ENCODE data around the gene CALN1.
"Not testable (repeated sequence)": the region's sequence is repeated elsewhere in the genome, so short reads cannot be mapped to it uniquely, and the experiment has no call there.

The CALN1 gene

DNA sequence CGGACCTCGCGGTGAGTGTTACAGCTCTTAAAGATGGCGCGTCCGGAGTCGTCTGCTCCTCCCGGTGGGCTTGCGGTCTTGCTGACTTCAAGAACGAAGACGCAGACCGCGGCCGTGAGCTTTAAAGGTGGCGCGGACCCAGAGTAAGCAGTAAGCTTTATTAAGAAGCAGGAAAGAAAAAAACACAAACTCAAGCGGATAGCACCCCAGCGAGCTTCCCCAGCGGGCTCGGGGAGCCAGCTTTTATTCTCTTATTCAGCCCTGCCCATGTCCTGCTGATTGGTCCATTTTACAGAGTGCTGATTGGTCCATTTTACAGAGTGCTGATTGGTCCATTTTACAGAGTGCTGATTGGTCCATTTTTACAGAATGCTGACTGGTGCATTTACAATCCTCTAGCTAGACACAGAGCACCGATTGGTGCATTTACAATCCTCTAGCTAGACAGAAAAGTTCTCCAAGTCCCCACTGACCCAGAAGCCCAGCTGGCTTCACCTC is at the start of gene CALN1:
TSS of gene CALN1 (minus strand) at position 218 of the 498 bp plus-strand sequence.
- not testable (repeated sequence) for DNase-seq

DNA sequence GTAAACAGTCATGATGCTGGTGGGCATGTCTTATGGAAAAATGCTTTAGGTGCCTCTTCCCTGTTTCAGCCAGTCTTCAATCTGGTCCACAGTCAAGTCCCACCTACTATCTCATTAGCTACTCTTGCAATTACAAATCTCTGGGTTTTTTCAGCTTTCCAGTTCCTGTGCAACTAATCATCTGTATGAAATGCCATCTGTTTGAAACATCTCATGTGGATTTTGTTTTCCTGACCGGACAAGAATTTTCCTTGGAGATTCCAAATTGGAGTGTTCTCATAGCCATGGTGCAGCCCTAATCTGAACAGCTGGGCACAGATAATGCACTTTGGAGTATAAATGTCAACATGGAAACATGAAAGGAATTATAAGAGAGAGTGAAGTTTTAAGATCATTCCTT is 41.3 kb upstream of the CALN1 start:
- DNase-seq, result no peak

DNA sequence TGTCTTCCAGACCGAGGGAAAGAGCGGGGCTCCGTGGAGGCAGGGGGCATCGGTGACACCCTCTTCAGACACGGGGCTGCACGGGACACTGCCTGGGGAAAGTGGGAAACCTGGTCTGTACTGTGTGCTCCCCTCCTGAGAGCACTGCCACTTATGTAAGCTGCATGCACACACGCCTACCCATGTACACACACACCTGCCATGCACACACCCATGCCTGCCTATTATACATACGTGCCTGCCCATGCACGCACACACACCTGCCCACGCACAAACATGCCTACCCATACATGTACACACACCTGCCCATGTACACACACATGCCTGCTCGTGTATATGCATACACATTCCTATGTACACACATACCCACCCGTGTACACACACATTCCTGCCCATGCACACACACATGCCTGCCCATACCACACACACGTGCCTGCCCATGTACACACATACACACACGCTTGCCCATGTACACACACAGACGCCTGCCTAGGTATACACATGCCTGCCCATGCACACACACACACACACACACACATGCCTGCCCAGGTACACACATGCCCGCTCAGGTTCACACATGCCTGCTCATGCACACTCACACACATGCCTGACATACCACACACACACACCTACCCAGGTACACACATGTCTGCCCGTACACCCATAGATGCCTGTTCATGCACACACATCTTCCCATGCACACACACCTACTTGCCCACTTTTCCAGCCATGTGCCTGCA is 35.5 kb upstream of the CALN1 start:
- no peak for DNase-seq

DNA sequence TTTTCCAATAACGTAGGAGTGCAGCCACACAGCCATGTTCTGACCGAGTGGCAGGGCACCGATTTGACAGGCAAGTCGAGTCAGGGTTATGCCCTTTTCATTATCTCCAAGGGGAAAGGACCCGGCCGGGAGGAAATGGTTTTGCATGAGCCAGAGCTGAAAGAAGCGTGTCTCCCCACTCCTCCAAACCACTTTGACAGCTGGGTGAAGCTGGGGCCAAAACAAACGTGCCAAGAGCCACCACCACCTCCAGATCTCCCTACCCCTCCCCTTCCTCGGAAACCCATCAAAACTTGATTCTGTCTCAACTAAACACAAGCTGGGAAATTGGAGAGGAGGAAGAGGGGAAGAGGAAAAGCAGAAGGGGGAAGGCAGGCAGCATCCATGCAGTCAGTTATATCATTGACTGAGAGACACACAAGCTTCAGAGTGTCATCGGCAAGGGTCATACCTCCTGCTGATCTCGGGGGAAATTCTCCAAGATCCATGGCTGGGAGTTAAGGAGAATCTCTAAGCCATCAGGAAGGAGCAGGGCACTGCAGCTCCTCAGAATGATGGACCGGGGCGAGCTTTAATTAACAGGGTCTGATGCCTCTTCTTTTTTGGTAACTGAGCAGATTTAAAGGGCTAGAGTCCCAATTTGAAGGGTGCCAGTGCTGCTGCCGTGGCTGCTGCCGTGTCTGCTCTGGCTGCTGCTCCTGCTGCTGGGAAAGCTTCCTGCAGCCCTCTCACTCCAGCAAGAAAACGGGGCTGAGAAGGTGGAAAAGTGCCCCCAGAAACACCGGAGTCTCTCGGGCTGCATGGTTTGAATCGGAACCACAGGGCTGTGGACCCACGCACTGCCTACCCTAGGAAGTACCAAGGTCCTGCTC is 34.7 kb upstream of the CALN1 start:
- no peak for DNase-seq

DNA sequence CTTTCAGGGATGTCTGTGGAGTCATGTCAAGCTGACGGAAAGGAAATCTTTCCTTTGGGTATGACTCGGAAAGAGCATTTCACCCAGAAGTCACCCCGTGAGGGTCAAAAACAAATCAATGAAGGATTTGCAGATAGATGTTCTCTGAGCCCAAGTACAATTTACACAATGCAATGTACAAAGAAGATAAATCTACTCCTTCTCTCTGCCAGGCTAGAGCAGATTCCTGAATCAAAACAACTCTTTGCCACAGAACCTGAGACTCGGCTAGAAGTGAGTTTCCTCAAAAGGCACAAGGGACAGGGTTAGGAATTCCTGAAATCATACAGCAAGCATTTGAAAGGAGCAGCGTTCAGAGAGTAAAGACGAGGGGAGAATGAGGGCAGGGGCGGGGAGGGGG is 34.0 kb upstream of the CALN1 start:
- DNase-seq, result no peak

DNA sequence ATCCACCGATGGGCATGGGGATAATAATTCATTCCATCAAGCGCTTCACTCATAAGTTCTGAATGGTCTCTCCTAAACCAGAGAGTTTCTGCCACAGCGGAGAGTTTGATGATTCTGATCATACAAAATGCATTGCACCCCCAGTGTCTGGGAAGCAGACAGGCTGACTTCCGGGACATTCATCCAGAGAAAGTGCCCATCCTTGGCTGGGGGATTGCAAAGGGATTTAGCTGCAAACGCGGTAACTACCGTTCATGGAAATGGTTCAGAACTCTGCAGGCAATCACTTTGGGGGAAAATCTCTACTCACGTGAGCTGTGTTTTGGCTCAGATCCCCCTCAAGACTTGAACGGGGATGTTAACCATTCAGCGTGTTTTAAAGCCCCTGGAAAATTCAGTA is 33.4 kb upstream of the CALN1 start:
- no peak for DNase-seq

DNA sequence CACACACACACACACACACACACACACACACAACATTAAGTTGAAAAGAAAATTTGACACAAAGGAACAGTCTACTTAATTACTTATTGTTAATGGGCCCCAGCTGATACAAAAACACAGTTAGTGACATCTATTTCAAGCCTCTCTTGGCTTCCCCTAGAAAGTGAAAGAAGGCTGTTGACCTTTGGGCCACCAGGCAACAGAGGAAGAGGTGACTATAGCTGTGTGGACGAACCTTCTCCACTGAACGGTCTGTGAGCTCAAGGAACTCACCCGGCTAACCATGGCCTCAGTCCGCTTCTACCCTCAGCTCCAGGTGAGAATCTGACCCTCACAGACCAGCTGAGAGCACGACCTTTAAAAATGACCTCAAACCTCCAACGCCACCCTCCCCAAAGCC is 32.9 kb upstream of the CALN1 start:
- no peak for DNase-seq

DNA sequence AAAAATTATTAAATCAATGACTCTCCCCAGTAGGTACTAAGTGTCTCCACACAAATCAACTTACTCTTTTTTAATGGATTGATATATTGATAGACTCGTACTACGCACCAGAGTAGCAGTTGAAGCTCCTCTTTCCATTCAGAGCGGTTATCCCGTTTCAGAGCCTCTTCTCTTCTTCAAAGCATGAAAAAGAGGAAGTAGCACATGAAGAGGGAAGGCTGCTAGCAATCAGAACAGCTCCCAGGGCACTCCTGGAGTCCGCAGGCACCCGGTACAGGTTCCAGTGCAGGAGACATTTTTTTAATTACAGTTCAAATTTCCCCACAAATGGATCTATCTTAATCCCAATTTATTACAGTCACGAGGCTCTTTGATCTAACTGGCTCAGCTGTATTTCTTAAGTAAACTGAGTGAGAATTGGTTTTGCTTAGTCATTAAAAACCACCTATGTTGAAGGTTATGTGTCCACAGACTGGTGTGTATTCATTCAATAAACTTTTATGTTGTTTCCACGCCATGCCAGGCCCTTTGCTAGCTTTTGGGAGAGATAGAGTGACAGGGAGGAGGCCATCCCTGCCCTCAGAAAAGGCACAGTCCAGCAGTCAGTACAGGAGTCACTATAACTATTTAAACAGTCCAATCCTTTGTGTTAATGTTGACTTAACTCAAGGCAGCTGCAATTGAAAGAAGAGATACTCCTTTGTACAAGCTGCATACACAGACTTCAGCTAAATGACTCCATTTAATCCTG is 32.1 kb upstream of the CALN1 start:
- no peak for DNase-seq

DNA sequence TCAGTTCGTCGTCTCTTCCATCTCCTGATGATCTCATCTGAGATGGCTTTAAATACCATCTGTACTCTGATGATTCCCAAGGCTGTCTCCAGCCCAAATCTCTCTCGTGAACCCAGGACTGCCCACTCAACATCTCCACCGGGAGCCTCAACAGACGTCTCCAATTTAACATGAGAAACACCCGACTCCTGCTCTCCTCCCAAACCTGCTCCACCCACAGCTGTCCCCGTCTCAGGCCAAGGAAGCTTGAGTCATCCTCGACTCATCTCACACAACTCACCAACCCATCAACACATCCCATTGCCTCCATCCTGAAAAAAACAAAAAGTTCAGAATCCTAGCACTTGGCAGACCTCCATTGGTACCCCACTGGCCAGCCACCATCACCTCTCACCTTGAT is 29.7 kb upstream of the CALN1 start:
- DNase-seq, result no peak

DNA sequence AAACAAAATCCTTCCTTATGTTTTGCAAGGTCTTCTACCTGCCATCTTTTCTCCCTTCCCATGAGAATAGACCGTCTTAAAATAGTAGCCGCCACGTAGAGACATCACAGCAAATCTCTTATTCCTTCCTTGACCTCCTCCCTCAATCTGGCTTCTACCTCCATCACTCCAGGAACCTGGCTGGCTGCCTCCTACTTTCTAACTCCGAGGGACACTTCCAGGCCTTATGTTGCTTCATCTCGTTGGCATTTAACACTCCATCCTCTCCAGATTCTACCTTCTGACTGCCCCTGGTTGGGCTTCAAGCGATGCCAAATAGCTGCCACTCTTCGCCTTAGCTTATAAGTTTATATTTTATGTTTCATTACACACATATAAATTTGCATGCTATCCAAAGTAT is 26.4 kb upstream of the CALN1 start:
- no peak for DNase-seq

DNA sequence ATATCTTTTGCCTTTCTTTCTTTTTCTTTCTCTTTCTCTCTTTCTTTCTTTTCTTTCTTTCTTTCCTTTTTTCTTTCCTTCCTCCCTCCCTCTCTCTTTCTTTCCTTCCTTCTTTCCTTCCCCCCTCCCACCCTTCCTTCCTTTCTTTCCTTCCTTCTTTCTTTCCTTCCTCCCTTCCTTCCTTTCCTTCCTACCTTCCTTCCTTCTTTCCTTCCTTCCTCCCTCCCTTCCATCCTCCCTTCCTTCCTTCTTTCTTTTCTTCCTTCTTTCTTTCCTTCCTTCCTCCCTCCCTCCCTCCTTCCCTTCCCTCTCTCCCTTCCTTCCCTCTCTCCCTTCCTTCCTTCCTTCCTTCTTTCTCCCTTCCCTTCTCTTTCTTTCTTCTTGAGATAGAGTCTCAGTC is 25.5 kb upstream of the CALN1 start:
- no peak for DNase-seq

DNA sequence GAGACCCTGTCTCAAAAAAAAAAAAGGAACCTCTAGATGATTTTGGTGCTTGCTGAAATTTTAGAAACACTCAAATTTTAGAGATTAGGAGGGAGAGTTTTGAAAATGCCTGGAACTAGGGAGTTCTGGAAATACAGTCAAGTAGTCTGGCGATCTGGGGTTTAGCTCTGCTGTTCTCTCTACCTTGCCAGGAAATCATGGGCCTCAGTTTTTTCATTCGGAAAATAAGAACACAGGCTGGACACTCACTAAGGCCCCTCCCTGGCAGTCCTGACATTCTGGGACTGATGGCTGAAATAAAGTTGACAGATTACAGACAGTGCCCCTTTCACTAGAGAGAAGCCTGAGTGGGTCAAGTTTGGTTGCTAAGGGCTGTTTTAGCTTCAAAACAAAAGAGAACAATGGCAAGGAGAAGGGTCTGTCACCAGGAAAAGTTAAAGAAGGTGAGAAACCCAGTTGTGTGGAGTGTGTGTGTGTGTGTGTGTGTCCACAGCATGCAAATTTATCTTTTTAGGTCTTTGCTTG is 25.0 kb upstream of the CALN1 start:
- DNase-seq, result no peak

DNA sequence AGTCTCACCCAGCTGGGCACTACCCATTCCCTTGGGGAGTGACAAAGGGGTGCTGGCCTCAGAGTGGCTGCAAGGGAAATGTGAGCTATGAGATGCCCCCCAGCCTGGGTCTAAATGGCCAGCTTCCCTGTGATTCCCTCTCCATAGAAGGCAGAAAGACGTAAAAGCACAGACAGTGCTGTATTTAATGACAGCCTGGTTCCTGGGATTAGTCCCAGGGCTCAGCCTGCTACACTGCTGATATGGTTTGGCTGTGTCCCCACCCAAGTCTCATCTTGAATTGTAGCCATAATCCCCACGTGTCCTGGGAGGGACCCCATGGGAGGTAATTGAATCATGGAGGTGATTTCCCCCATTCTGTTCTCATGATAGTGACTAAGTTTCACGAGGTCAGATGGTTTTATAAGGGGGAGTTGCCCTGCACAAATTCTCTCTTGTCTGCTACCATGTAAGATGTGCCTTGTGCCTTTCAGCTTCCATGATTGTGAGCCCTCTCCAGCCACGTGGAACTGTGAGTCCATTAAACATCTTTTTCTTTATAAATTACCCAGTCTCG is 23.9 kb upstream of the CALN1 start:
- DNase-seq, result no peak

DNA sequence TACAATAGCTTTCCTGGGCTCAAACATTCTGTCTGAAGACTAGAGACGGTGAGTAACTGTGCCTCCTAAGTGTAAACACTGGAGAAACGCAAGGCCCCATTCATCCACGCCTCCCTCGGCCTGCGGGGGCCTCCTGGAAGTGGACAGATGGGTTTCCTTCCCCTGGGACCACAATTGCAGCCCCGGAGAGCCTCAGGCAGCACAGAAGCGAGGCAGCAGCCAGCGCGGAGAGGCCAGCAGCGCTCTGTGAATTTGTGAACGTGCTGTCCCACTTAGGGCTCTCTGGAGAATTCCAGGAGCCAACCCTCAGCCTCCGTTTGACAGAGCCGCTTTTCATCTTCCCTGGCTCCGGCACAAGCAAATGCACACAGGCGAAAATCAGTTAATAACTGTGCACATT is 23.2 kb upstream of the CALN1 start:
- DNase-seq, result no peak

DNA sequence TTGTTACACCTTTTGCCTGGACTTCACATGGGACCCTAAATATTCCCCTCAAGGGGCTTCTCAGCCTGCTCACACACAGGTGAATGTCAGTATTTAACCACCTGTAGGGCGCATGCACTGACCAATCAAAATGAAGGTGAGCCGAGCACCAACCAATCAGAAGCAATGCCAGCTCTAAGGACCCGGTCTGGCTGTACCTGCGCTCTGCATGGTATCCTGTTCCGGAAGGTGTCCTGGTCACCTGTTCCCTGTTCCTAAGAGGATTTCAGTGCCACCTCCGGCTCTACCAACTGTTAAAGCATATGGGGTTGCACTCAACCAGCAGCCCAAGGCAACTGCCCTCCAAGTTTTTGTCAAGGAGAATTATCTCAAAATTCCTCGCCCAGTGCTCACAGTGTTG is 18.4 kb upstream of the CALN1 start:
- no peak for DNase-seq

DNA sequence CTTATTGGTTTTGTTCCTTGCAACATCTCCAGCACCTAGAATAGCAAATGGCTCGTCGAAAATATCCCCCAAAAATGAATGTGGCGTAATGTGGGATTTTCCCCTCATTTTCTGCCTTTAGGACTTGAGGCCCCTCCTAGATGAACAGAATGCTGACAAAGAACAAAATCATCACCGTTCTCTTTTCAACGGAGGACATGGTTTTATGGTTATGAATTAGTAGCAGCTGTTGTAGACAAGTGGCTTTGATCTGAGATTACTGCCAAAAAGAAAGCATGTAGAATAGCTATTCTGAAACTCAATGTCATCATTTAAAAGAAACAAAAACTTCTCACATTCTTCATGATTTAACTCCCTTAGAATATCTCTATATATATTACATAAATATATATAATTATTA is 17.2 kb upstream of the CALN1 start:
- no peak for DNase-seq

DNA sequence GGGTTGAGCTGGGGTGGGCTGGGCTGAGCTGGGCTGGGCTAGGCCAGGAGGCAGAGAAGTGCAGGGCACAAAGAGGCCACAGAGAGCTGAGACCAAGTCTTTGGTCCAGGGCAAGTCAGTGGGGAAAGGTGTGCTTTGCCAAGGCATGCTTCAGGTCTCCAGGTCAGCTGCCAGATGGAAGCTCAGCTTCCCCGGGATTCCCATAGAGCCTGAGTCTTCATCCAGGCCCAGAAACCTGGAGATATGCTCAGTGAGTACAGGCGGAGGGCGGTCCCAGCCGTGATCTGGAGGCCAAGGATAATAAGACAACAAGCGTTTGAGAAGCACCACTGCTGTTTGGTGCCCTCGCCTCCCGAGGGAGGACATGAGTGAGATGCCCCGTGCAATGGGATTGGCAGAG is 4.7 kb upstream of the CALN1 start:
- no peak for DNase-seq

DNA sequence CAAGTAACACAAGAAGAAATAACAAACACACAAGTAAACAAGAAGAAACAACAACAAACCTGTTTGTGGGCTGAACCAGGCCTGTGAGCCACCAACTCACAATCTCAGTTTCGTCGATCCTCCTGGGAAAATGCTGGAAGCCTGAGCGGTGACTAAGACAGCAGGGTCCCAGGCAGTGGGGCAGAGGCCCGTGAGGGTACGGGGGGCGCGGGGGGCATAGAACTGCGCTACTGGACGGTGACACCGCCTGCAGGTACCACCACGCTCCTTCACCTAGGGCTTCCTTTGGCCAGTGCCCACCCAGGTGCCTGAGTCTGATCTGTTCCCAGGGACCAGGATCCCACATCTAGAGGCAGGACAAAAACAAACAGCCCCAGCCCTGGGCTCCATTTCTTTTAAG is 3.4 kb upstream of the CALN1 start:
- DNase-seq, result no peak

DNA sequence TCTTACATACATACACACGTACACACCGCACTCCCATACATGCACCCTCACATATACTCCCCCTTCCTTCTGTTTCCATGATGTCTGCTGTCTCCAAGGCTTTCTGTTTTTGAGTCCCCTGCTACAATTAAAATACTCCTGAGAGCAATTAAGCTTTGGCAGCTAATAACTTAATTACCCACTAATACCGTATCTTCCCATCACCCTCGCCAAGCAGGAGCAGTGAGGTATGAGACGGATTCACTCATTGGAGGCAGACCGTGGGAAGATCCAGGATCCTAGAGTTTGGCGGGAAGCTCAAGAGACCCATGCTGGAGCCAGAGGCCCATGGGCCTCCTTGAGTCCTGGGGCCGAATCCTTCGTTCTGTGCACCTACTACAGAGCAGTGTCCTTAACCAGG is 1.7 kb upstream of the CALN1 start:
- DNase-seq, result no peak

DNA sequence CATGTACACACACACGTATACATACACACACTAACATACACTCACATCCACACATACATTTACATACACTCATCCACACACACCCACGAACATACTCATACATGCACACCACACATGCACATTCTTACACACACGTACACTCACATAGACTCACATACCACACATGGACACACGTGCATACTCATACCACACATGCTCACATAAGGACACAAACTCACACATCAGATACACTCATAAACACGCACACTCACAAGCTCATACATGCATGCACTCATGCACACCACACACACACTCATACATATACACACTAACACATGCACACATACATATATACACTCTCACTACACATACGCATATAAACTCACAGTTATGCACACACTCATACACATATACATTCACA is 1.2 kb upstream of the CALN1 start:
- no peak for DNase-seq

DNA sequence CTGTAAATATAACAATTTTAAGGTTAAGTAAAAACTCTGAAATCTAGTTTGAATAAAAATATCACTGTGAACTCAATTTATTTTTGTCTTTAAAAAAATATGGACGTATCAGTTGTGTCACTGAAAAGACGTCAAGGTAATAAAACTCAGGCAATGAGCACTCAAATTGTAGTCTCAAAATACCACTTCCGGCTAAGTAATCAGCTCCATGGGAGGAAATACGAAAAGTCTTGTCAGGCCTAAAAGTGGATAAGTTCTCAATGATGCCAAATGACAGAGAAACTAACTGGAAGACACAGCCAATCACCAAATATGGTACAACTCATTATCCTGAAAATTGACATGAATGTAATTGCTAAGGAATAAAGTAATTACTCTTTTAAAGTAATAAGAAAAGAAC is 719 bp downstream of the CALN1 start:
- no peak for DNase-seq

DNA sequence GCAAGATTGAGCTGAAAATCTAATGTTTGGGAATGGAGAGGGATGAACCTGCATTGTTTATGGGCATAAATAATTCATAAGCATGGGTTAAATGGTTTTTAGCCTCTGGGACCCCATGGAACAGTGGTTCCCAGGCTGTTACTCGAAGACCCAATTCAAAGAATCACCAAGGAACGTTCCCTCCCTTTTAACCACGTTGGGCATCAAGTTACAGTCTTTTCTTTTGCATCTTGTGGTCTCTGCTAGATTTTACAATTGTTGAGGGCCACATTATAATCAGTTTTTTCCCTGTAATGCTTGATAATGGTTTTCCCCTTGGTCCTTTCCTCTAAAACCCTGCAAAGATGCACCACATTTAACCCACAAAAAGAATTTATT is 2.5 kb downstream of the CALN1 start:
- no peak for DNase-seq
